HG03045 (cell line): Measurements from ENCODE around the gene NDUFV3.
"Not testable (repeated sequence)": the region's sequence is repeated elsewhere in the genome, so short reads cannot be mapped to it uniquely, and the experiment has no call there.

Experiments used
- ATAC-seq: cut with Tn5 transposase; IDR thresholded peaks from one replicate; pipeline ENCODE4 v1.9.1; 2021; ENCODE audit warnings: mild to moderate bottlenecking, moderate library complexity; ENCODE audit not compliant: unreplicated experiment

Gene NDUFV3

GRCh38 chr21:42892931-42893755 lies at the start of gene NDUFV3:
NDUFV3 (plus strand) TSS chr21:42893309; CDS start chr21:42893334, 25 bp downstream.
- ATAC-seq = peak; percentile 88

GRCh38 chr21:42844411-42845113 lies 48.5 kb upstream of the NDUFV3 start:
- no peak for ATAC-seq

- no peak for ATAC-seq
These were observed 47.7 kb upstream of the NDUFV3 start for GRCh38 chr21:42845296-42845965.

GRCh38 chr21:42846221-42846620 lies 46.9 kb upstream of the NDUFV3 start:
- no peak for ATAC-seq

GRCh38 chr21:42847051-42847707 lies 45.9 kb upstream of the NDUFV3 start:
- no peak for ATAC-seq

- ATAC-seq = no peak
These were observed 45.4 kb upstream of the NDUFV3 start for GRCh38 chr21:42847726-42848125.

GRCh38 chr21:42848144-42848931 lies 44.8 kb upstream of the NDUFV3 start:
- not testable (repeated sequence) for ATAC-seq

GRCh38 chr21:42848932-42849758 lies 44.0 kb upstream of the NDUFV3 start:
- no peak for ATAC-seq

- no peak for ATAC-seq
These were observed 43.2 kb upstream of the NDUFV3 start for GRCh38 chr21:42849759-42850412.

- ATAC-seq = no peak
These were observed 42.6 kb upstream of the NDUFV3 start for GRCh38 chr21:42850463-42850862.

GRCh38 chr21:42850866-42851391 lies 42.2 kb upstream of the NDUFV3 start:
- ATAC-seq = no peak

GRCh38 chr21:42851812-42852665 lies 41.1 kb upstream of the NDUFV3 start:
- ATAC-seq = no peak

GRCh38 chr21:42852925-42853570 lies 40.1 kb upstream of the NDUFV3 start:
- no peak for ATAC-seq

- ATAC-seq = no peak
These were observed 39.5 kb upstream of the NDUFV3 start for GRCh38 chr21:42853621-42854020.

- ATAC-seq = no peak
These were observed 38.7 kb upstream of the NDUFV3 start for GRCh38 chr21:42854246-42855010.

- no peak for ATAC-seq
These were observed 37.8 kb upstream of the NDUFV3 start for GRCh38 chr21:42855171-42855936.
